Measurements from ENCODE around the gene TMEM247. TPM values are rescaled to one million over a fixed set of nuclear protein-coding genes. Genes with fewer than 3 reads are reported as not detected.

Gene TMEM247
- total RNA-seq, 4 donors from 2014 or later: not detected

- Histone ChIP-seq H3K36me3 (no peaks in the 10 kb centered on the region), H3K4me3 (no peak overlapping the region), H3K4me1 (peaks cover 0 to 23% (median 0%) of the 10 kb centered on the region in 4 donors), H3K9me3 (no peaks in the 10 kb centered on the region), H3K27ac (no peak overlapping the region), H3K27me3 (no peaks in the 10 kb centered on the region)
- TF ChIP-seq CTCF (IDR thresholded peaks at IDR 0.05): no peak
- TF ChIP-seq POLR2A (IDR thresholded peaks at IDR 0.05): no peak
- DNase-seq: no peak
Measured at GRCh38 chr2:46486436-46486835, 7.1 kb downstream of the TMEM247 start.

DNA sequence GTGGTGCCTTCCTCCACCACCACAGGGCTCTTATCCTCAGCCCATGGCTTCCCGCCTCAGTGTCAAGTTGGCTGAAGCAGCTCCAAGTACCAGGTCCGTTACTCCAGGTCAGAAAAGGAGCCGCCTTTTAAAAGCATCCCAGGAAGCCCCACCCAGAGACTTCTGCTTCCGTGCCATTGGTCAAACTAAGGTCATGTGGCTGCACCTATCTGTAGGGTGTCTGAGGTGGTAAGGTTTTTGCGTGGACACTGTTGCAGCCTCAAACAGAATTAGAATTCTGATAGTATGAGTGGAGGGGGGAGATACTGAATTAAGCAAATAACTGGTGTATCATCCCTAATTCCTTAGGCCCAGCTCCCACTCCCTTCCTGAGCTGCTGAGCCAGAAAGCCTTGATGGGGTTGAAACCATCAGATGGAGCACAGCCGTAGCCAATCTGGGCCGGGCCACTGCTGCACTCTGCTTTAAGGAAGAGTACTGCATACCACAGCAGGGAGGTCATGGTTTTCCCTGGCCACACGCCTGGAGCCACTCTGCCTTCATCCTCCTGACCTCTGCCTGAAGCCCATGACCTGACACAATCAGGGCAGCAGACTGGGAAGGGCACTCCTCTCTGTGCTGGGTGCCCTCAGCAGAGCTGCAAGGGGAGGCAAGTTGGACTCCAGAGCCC, 8.4 kb downstream of the TMEM247 start:
- DNase-seq: peak in 2 of 3 donors; percentile 24 to 66
- Histone ChIP-seq H3K36me3 (no peaks in the 10 kb centered on the region), H3K4me1 (peaks cover 0 to 21% (median 0%) of the 10 kb centered on the region in 4 donors), H3K27ac (peak overlapping the region in 1 of 4 donors; percentile 25), H3K9me3 (no peaks in the 10 kb centered on the region), H3K4me3 (no peak overlapping the region), H3K27me3 (no peaks in the 10 kb centered on the region)
- TF ChIP-seq POLR2A (IDR thresholded peaks at IDR 0.05): no peak
- no peak for TF ChIP-seq CTCF (IDR thresholded peaks at IDR 0.05)

DNA sequence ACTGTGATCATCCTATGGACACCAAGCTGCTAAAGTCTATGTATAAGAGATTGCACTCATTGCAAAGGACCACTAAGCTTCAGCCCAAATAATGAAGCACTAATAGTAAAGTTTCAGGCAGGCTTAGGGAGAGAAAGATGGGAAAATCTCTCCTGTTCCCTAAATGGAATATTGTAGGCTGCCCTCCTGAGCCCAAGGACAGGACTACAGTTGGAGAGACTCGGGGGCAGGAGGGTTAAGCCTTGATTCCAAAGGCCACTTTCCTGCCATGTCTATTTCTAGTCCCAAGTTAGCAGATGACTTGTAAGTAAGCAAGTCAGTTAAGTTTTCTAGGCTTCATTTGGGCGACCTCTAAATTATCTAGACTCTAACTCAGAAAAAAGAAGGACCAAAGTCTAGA, 9.0 kb downstream of the TMEM247 start:
- Histone ChIP-seq H3K4me1 (peaks cover 0 to 21% (median 0%) of the 10 kb centered on the region in 4 donors), H3K27ac (no peak overlapping the region), H3K9me3 (no peaks in the 10 kb centered on the region), H3K4me3 (no peak overlapping the region), H3K36me3 (no peaks in the 10 kb centered on the region), H3K27me3 (no peaks in the 10 kb centered on the region)
- TF ChIP-seq CTCF (IDR thresholded peaks at IDR 0.05): no peak
- no peak for TF ChIP-seq POLR2A (IDR thresholded peaks at IDR 0.05)
- DNase-seq: no peak

GRCh38 chr2:46489423-46490174, 10.2 kb downstream of the TMEM247 start:
- H3K27ac ChIP-seq: no peak overlapping the region

More at GRCh38 chr2:46489423-46490174, 10.2 kb downstream of the TMEM247 start:
- no peak for DNase-seq
- no peaks in the 10 kb centered on the region for H3K9me3 ChIP-seq
- no peak for TF ChIP-seq CTCF (IDR thresholded peaks at IDR 0.05)
- TF ChIP-seq POLR2A (IDR thresholded peaks at IDR 0.05): no peak
- H3K4me1 ChIP-seq: peaks cover 0 to 21% (median 0%) of the 10 kb centered on the region in 4 donors
- H3K4me3 ChIP-seq: no peak overlapping the region
- H3K36me3 ChIP-seq: no peaks in the 10 kb centered on the region
- H3K27me3 ChIP-seq: no peaks in the 10 kb centered on the region

All from Peyer's patch (tissue), 4 donors.